MM.1S (cell line): ENCODE results near the gene SNX9.

Source experiments
- DNase-seq: peaks from one replicate; pipeline ENCODE4 v3.0.0-alpha.2; 2015
- H2AFZ ChIP-seq: fragments of 300-600 bp; sonication (generic); 2 replicates; pipeline ENCODE4 v1.6.0; 2016; ENCODE audit warnings: antibody characterized with exemption, low read length
- H3F3A ChIP-seq: fragments of 300-600 bp; sonication (generic); 2 replicates; pipeline ENCODE4 v1.6.1; 2016; ENCODE audit warnings: mild to moderate bottlenecking, antibody characterized with exemption, low read length, moderate library complexity, mixed read lengths; ENCODE audit not compliant: insufficient read depth
- H3K27ac ChIP-seq: fragments of 300-600 bp; sonication (generic); 2 replicates; pipeline ENCODE4 v1.5.1; 2016; ENCODE audit warnings: mild to moderate bottlenecking, low read length
- H3K27me3 ChIP-seq: fragments of 300-600 bp; sonication (generic); replicated peaks from 2 replicates; pipeline ENCODE4 v1.6.0; 2016; ENCODE audit warnings: low read length; ENCODE audit not compliant: insufficient read depth
- H3K36me3 ChIP-seq: fragments of 300-600 bp; sonication (generic); replicated peaks from 2 replicates; pipeline ENCODE4 v1.6.1; 2016; ENCODE audit warnings: mild to moderate bottlenecking, low read length, mixed read lengths; ENCODE audit not compliant: insufficient read depth
- H3K4me1 ChIP-seq: fragments of 300-600 bp; sonication (generic); 2 replicates; pipeline ENCODE4 v1.6.1; 2016; ENCODE audit warnings: low read length, mixed read lengths
- H3K4me2 ChIP-seq: fragments of 300-600 bp; sonication (generic); 2 replicates; pipeline ENCODE4 v1.6.0; 2016; ENCODE audit warnings: low read depth, low read length
- H3K4me3 ChIP-seq: fragments of 300-600 bp; sonication (generic); 2 replicates; pipeline ENCODE4 v1.5.1; 2016; ENCODE audit warnings: low read length, mixed read lengths
- H3K79me2 ChIP-seq: fragments of 300-600 bp; sonication (generic); 2 replicates; pipeline ENCODE4 v1.6.1; 2016; ENCODE audit warnings: mixed run types, low read length, mixed read lengths
- H3K9ac ChIP-seq: fragments of 300-600 bp; sonication (generic); 2 replicates; pipeline ENCODE4 v1.6.1; 2016; ENCODE audit warnings: low read length, mixed read lengths
- H3K9me2 ChIP-seq: fragments of 300-600 bp; sonication (generic); replicated peaks from 2 replicates; pipeline ENCODE4 v1.6.1; 2016; ENCODE audit warnings: mild to moderate bottlenecking, low read length, mixed read lengths; ENCODE audit not compliant: insufficient read depth
- H3K9me3 ChIP-seq: fragments of 300-600 bp; sonication (generic); replicated peaks from 2 replicates; pipeline ENCODE4 v1.6.1; 2016; ENCODE audit warnings: mild to moderate bottlenecking, low read length, mixed read lengths; ENCODE audit not compliant: insufficient read depth
- H4K20me1 ChIP-seq: fragments of 300-600 bp; sonication (generic); 2 replicates; pipeline ENCODE4 v1.6.1; 2016; ENCODE audit warnings: mild to moderate bottlenecking, low read length, moderate library complexity, mixed read lengths; ENCODE audit not compliant: insufficient read depth
- CTCF ChIP-seq: fragments of 300-600 bp; sonication (generic); IDR thresholded peaks from 2 replicates; pipeline ENCODE4 v1.5.1; 2016; ENCODE audit warnings: antibody characterized with exemption, low read length, mixed read lengths
- EZH2 ChIP-seq: fragments of 300-600 bp; sonication (generic); optimal IDR thresholded peaks from 2 replicates; pipeline ENCODE3; 2017; ENCODE audit warnings: low read depth, mild to moderate bottlenecking, antibody characterized with exemption, low read length, mixed read lengths
- EZH2phosphoT487 ChIP-seq: fragments of 300-600 bp; sonication (generic); IDR thresholded peaks from 2 replicates; pipeline ENCODE4 v1.6.1; 2018; ENCODE audit warnings: antibody characterized with exemption, low read length

Gene SNX9

GRCh38 chr6:157993076-157993475, 170.0 kb downstream of the SNX9 start:
- Histone ChIP-seq H3K79me2 (peaks cover 67% of the 10 kb centered on the region), H3K9me2 (no peaks in the 10 kb centered on the region), H3F3A (no peaks in the 10 kb centered on the region), H3K4me3 (no peak overlapping the region), H3K36me3 (no peaks in the 10 kb centered on the region), H3K9ac (no peak overlapping the region), H3K4me2 (no peak overlapping the region), H3K27me3 (no peaks in the 10 kb centered on the region), H2AFZ (no peak overlapping the region), H4K20me1 (no peaks in the 10 kb centered on the region), H3K4me1 (no peaks in the 10 kb centered on the region), H3K27ac (no peak overlapping the region), H3K9me3 (no peaks in the 10 kb centered on the region)
- DNase-seq = no peak
- no peak for TF ChIP-seq EZH2phosphoT487
- TF ChIP-seq CTCF = no peak
- no peak for TF ChIP-seq EZH2

DNA sequence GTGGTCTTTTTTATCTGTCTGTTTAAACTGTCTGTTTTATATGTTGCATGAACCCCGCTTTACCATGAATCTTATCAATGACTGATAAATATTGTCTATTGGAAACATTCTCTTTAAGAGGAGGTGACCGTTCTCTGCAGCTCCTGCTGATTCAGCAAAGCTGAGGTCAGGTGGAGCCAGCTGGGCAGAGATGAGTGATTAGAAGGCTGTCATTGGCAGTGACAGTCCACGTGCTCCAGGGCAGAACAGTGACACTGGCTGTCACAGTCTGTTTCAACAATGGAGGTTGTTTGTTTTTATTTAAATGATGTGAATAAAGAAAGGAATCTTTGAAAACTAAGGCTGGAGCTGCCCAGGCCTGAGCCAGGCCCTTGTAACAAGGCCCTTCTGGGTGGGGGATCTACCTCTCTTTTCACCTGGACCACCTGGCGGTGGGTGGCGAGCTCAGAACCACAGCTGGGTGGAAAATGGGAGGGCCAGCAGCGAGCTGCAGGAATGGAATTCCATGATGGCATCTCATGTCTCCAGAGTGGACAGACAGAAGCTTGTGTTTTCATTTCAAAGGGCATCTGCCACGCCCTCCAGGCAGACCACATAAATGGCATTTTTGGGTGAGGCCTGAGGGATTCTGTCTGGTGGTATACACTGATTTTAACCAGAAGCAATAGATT, 171.2 kb downstream of the SNX9 start:
- Histone ChIP-seq H3K36me3 (no peaks in the 10 kb centered on the region), H3K4me3 (no peak overlapping the region), H3K9ac (no peak overlapping the region), H3K9me2 (no peaks in the 10 kb centered on the region), H3K9me3 (no peaks in the 10 kb centered on the region), H2AFZ (no peak overlapping the region), H4K20me1 (no peaks in the 10 kb centered on the region), H3K79me2 (peaks cover 60% of the 10 kb centered on the region), H3F3A (no peaks in the 10 kb centered on the region), H3K27me3 (no peaks in the 10 kb centered on the region), H3K4me1 (no peaks in the 10 kb centered on the region), H3K27ac (no peak overlapping the region), H3K4me2 (no peak overlapping the region)
- TF ChIP-seq EZH2phosphoT487 = no peak
- no peak for TF ChIP-seq EZH2
- no peak for TF ChIP-seq CTCF
- peak; percentile 7 for DNase-seq
